ENCODE data around the gene MCAM. TPM values are rescaled to one million over a fixed set of nuclear protein-coding genes. Genes with fewer than 3 reads are reported as not detected.
A peak's percentile ranks its signal among the peaks of the same experiment; 100 is the strongest.

The MCAM gene
- total and polyA plus RNA-seq, 12 donors: 35.8 to 136 (median 96.8) TPM

GRCh38 chr11:119335091-119335654 is 18.2 kb upstream of the MCAM start:
- peak overlapping the region; percentile 82 to 99 (median 90) for H3K4me3 ChIP-seq
- H3K9me3 ChIP-seq: no peaks in the 10 kb centered on the region
- peaks cover 14 to 55% (median 44%) of the 10 kb centered on the region in 9 donors for H3K4me1 ChIP-seq
- H3K27ac ChIP-seq: peak overlapping the region in 6 of 10 donors; percentile 78 to 92 (median 88)
- 59 to 62% methylated on average over 15 of the region's 15 CpGs for WGBS, 2 donors
- H3K36me3 ChIP-seq: peaks cover 0 to 23% (median 8%) of the 10 kb centered on the region in 9 donors
- no peak for TF ChIP-seq CTCF (IDR thresholded peaks at IDR 0.05)
- intact Hi-C loops (cut with DNase I): loop anchor here in 3 of 10 donors (5.0 to 10.0 kb wide), 2 partner anchors 37 to 130 kb away; partner anchors contain the start of gene CBL (in 1 of the 3)
- H3K27me3 ChIP-seq: peaks cover 0 to 17% (median 0%) of the 10 kb centered on the region in 7 donors
- ATAC-seq: no peak
- no peak for DNase-seq

- peak; percentile 90 to 97 for DNase-seq
- intact Hi-C loops (cut with DNase I): loop anchor here in 1 of 10 donors (10.0 kb wide), 1 partner anchor 130 kb away; the partner anchor contains the start of gene CBL
- H3K9me3 ChIP-seq: no peaks in the 10 kb centered on the region
- WGBS, 2 donors: 0 to 1% methylated on average over 54 of the region's 54 CpGs
- peaks cover 14 to 46% (median 40%) of the 10 kb centered on the region in 9 donors for H3K4me1 ChIP-seq
- H3K36me3 ChIP-seq: peaks cover 0 to 23% (median 8%) of the 10 kb centered on the region in 9 donors
- H3K27ac ChIP-seq: peak within 1 kb of the TSS in 9 of 10 donors; percentile 77 to 92 (median 86)
- peak within 1 kb of the TSS; percentile 82 to 99 (median 90) for H3K4me3 ChIP-seq
- peaks cover 0 to 11% (median 0%) of the 10 kb centered on the region in 7 donors for H3K27me3 ChIP-seq
- TF ChIP-seq CTCF (IDR thresholded peaks at IDR 0.05): no peak
- ATAC-seq: peak; percentile 87 to 96 (median 94)
Observed at GRCh38 chr11:119334174-119334930, 17.4 kb upstream of the MCAM start, which contains the start of gene RNF26. Gene RNF26 (plus strand): TSS chr11:119334527. CDS start chr11:119335123, 596 bp downstream.

GRCh38 chr11:119332111-119332765 is 15.3 kb upstream of the MCAM start:
- no peak for DNase-seq
- TF ChIP-seq CTCF (IDR thresholded peaks at IDR 0.05): no peak
- H3K36me3 ChIP-seq: peaks cover 0 to 15% (median 8%) of the 10 kb centered on the region in 9 donors

GRCh38 chr11:119330237-119330636 is 13.3 kb upstream of the MCAM start:
- H3K9me3 ChIP-seq: no peaks in the 10 kb centered on the region
- H3K4me1 ChIP-seq: peaks cover 2 to 11% (median 7%) of the 10 kb centered on the region in 9 donors
- intact Hi-C loops (cut with DNase I): loop anchor here in 1 of 10 donors (10.0 kb wide), 1 partner anchor 125 kb away; the partner anchor contains the start of gene CBL
- DNase-seq (no peak), ATAC-seq (no peak)
- H3K36me3 ChIP-seq: no peaks in the 10 kb centered on the region
- peaks cover 0 to 3% (median 0%) of the 10 kb centered on the region in 7 donors for H3K27me3 ChIP-seq
- no peak overlapping the region for H3K27ac ChIP-seq
- 44 to 60% methylated on average over 1 of the region's 1 CpG for WGBS, 2 donors
- no peak overlapping the region for H3K4me3 ChIP-seq
- no peak for TF ChIP-seq CTCF (IDR thresholded peaks at IDR 0.05)

More at GRCh38 chr11:119332111-119332765, 15.3 kb upstream of the MCAM start:
- peaks cover 0 to 3% (median 0%) of the 10 kb centered on the region in 7 donors for H3K27me3 ChIP-seq
- H3K27ac ChIP-seq: no peak overlapping the region
- ATAC-seq: no peak
- 79 to 82% methylated on average over 4 of the region's 4 CpGs for WGBS, 2 donors
- intact Hi-C loops (cut with DNase I): loop anchor here in 1 of 10 donors (10.0 kb wide), 1 partner anchor 127 kb away; the partner anchor contains the start of gene CBL
- H3K4me3 ChIP-seq: no peak overlapping the region
- H3K9me3 ChIP-seq: no peaks in the 10 kb centered on the region
- H3K4me1 ChIP-seq: peaks cover 6 to 26% (median 18%) of the 10 kb centered on the region in 9 donors
